ENCODE results near the gene LRRC71. TPM values are rescaled to one million over a fixed set of nuclear protein-coding genes. Genes with fewer than 3 reads are reported as not detected.

Gene LRRC71
- total RNA-seq (2014; rRNA removed) = not detected in 2 replicates
- polyA plus RNA-seq (2012) = not detected

- DNase-seq (ENCODE audit: low read depth) = peak; percentile 56
Observed at GRCh38 chr1:156920233-156921052, at the start of gene LRRC71. Gene LRRC71 (plus strand): TSS chr1:156920632. CDS start chr1:156920804, 172 bp downstream.

- DNase-seq (ENCODE audit: low read depth) = no peak
Observed at GRCh38 chr1:156873659-156874058, 46.8 kb upstream of the LRRC71 start.

- DNase-seq (ENCODE audit: low read depth) = no peak
Observed at GRCh38 chr1:156874142-156874541, 46.3 kb upstream of the LRRC71 start.

- DNase-seq (ENCODE audit: low read depth) = no peak
Observed at GRCh38 chr1:156874572-156875340, 45.7 kb upstream of the LRRC71 start.

- no peak for DNase-seq (ENCODE audit: low read depth)
Observed at GRCh38 chr1:156875341-156875615, 45.2 kb upstream of the LRRC71 start.

GRCh38 chr1:156876281-156876680 lies 44.2 kb upstream of the LRRC71 start:
- no peak for DNase-seq (ENCODE audit: low read depth)

GRCh38 chr1:156877433-156878170 lies 42.8 kb upstream of the LRRC71 start:
- no peak for DNase-seq (ENCODE audit: low read depth)

- DNase-seq (ENCODE audit: low read depth) = no peak
Observed at GRCh38 chr1:156879876-156880275, 40.6 kb upstream of the LRRC71 start.

GRCh38 chr1:156880473-156880872 lies 40.0 kb upstream of the LRRC71 start:
- no peak for DNase-seq (ENCODE audit: low read depth)

GRCh38 chr1:156881101-156881500 lies 39.3 kb upstream of the LRRC71 start:
- no peak for DNase-seq (ENCODE audit: low read depth)

- DNase-seq (ENCODE audit: low read depth) = no peak
Observed at GRCh38 chr1:156881663-156882062, 38.8 kb upstream of the LRRC71 start.

GRCh38 chr1:156882543-156882942 lies 37.9 kb upstream of the LRRC71 start:
- DNase-seq (ENCODE audit: low read depth) = no peak

- no peak for DNase-seq (ENCODE audit: low read depth)
Observed at GRCh38 chr1:156883919-156884318, 36.5 kb upstream of the LRRC71 start.

- no peak for DNase-seq (ENCODE audit: low read depth)
Observed at GRCh38 chr1:156884560-156885184, 35.8 kb upstream of the LRRC71 start.

GRCh38 chr1:156885314-156885713 lies 35.1 kb upstream of the LRRC71 start:
- no peak for DNase-seq (ENCODE audit: low read depth)

GRCh38 chr1:156885880-156886355 lies 34.5 kb upstream of the LRRC71 start:
- no peak for DNase-seq (ENCODE audit: low read depth)

GRCh38 chr1:156886583-156887281 lies 33.7 kb upstream of the LRRC71 start:
- no peak for DNase-seq (ENCODE audit: low read depth)

- no peak for DNase-seq (ENCODE audit: low read depth)
Observed at GRCh38 chr1:156887317-156887716, 33.1 kb upstream of the LRRC71 start.

GRCh38 chr1:156887734-156888133 lies 32.7 kb upstream of the LRRC71 start:
- no peak for DNase-seq (ENCODE audit: low read depth)

GRCh38 chr1:156889802-156890580 lies 30.4 kb upstream of the LRRC71 start:
- peak; percentile 67 for DNase-seq (ENCODE audit: low read depth)
